ENCODE measurements around the gene GRID1.
"Not testable (repeated sequence)": the region's sequence is repeated elsewhere in the genome, so short reads cannot be mapped to it uniquely, and the experiment has no call there.

GRID1 gene

GRCh38 chr10:86250399-86250798 lies 116.2 kb downstream of the GRID1 start:
- DNase-seq = peak in 2 of 14 donors; percentile 21 to 44

GRCh38 chr10:86249794-86250193 lies 116.8 kb downstream of the GRID1 start:
- no peak for DNase-seq

GRCh38 chr10:86248062-86248461 lies 118.5 kb downstream of the GRID1 start:
- DNase-seq = no peak

GRCh38 chr10:86247588-86247987 lies 119.0 kb downstream of the GRID1 start:
- DNase-seq = no peak

GRCh38 chr10:86247073-86247472 lies 119.5 kb downstream of the GRID1 start:
- DNase-seq = no peak

- DNase-seq = no peak
Observed at GRCh38 chr10:86246279-86246940, 120.2 kb downstream of the GRID1 start.

GRCh38 chr10:86245015-86245394 lies 121.6 kb downstream of the GRID1 start:
- DNase-seq = no peak

- DNase-seq = no peak
Observed at GRCh38 chr10:86244297-86245014, 122.1 kb downstream of the GRID1 start.

- DNase-seq = no peak
Observed at GRCh38 chr10:86243651-86244155, 122.9 kb downstream of the GRID1 start.

GRCh38 chr10:86242761-86243160 lies 123.8 kb downstream of the GRID1 start:
- no peak for DNase-seq

GRCh38 chr10:86238089-86238488 lies 128.5 kb downstream of the GRID1 start:
- DNase-seq = not testable (repeated sequence)

GRCh38 chr10:86234541-86235270 lies 131.9 kb downstream of the GRID1 start:
- DNase-seq = no peak

GRCh38 chr10:86234107-86234506 lies 132.5 kb downstream of the GRID1 start:
- DNase-seq = no peak

GRCh38 chr10:86233131-86233530 lies 133.5 kb downstream of the GRID1 start:
- no peak for DNase-seq

GRCh38 chr10:86232644-86233043 lies 134.0 kb downstream of the GRID1 start:
- no peak for DNase-seq

- DNase-seq = no peak
Observed at GRCh38 chr10:86231796-86232560, 134.6 kb downstream of the GRID1 start.

GRCh38 chr10:86230557-86231180 lies 135.9 kb downstream of the GRID1 start:
- DNase-seq = no peak

- DNase-seq = no peak
Observed at GRCh38 chr10:86229811-86230556, 136.6 kb downstream of the GRID1 start.

- DNase-seq = no peak
Observed at GRCh38 chr10:86229376-86229775, 137.2 kb downstream of the GRID1 start.

- no peak for DNase-seq
Observed at GRCh38 chr10:86227501-86228258, 138.9 kb downstream of the GRID1 start.
